Loucy (cell line): ENCODE measurements around the gene ACRBP.

Source experiments
- H2AFZ ChIP-seq: fragments of 200-600 bp; sonication (generic); 2 replicates; pipeline ENCODE4 v1.6.0; 2016; ENCODE audit warnings: antibody characterized with exemption, mild to moderate bottlenecking, low read length, moderate library complexity
- H3F3A ChIP-seq: fragments of 200-600 bp; 2 replicates; pipeline ENCODE4 v1.6.0; 2016; ENCODE audit warnings: antibody characterized with exemption, low read depth, mild to moderate bottlenecking
- H3K27me3 ChIP-seq: fragments of 200-600 bp; sonication (generic); 2 replicates; pipeline ENCODE4 v1.6.1; 2014; ENCODE audit warnings: low read length, mild to moderate bottlenecking; ENCODE audit not compliant: insufficient read depth, poor library complexity, severe bottlenecking
- H3K36me3 ChIP-seq: fragments of 200-600 bp; sonication (generic); 2 replicates; pipeline ENCODE4 v1.6.1; 2016; ENCODE audit warnings: low read length; ENCODE audit not compliant: insufficient read depth
- H3K4me1 ChIP-seq: fragments of 200-600 bp; sonication (generic); 2 replicates; pipeline ENCODE4 v1.5.1; 2014; ENCODE audit warnings: low read length, mild to moderate bottlenecking; ENCODE audit not compliant: insufficient read depth, poor library complexity, severe bottlenecking
- H3K4me2 ChIP-seq: fragments of 200-600 bp; sonication (generic); 2 replicates; pipeline ENCODE4 v1.6.0; 2014; ENCODE audit warnings: antibody characterized with exemption, low read length, low read depth, mild to moderate bottlenecking; ENCODE audit not compliant: poor library complexity, severe bottlenecking
- H3K4me3 ChIP-seq: fragments of 200-600 bp; sonication (generic); 2 replicates; pipeline ENCODE4 v1.5.1; 2014; ENCODE audit warnings: low read length, mild to moderate bottlenecking, mixed read lengths; ENCODE audit not compliant: poor library complexity, severe bottlenecking
- H3K79me2 ChIP-seq: fragments of 200-600 bp; sonication (generic); 2 replicates; pipeline ENCODE4 v1.6.1; 2014; ENCODE audit warnings: low read length; ENCODE audit not compliant: insufficient read depth
- H3K9ac ChIP-seq: fragments of 200-600 bp; sonication (generic); 2 replicates; pipeline ENCODE4 v1.6.0; 2014; ENCODE audit warnings: mild to moderate bottlenecking, low read depth, low read length, moderate library complexity; ENCODE audit not compliant: poor library complexity, severe bottlenecking
- H3K9me2 ChIP-seq: fragments of 200-600 bp; sonication (generic); replicated peaks from 2 replicates; pipeline ENCODE4 v1.6.1; 2016; ENCODE audit warnings: low read depth, low read length, mixed read lengths
- H3K9me3 ChIP-seq: fragments of 200-600 bp; sonication (generic); 2 replicates; pipeline ENCODE4 v1.6.1; 2014; ENCODE audit warnings: mild to moderate bottlenecking, antibody characterized with exemption, low read length, low read depth; ENCODE audit not compliant: insufficient read depth
- H4K20me1 ChIP-seq: fragments of 200-600 bp; sonication (generic); 2 replicates; pipeline ENCODE4 v1.6.0; 2014; ENCODE audit warnings: antibody characterized with exemption, low read length, mild to moderate bottlenecking; ENCODE audit not compliant: insufficient read depth, poor library complexity, severe bottlenecking
- CTCF ChIP-seq: fragments of 200-600 bp; sonication (generic); conservative IDR thresholded peaks from 2 replicates; pipeline ENCODE4 v1.5.1; 2014; ENCODE audit warnings: mild to moderate bottlenecking, antibody characterized with exemption, low read length
- EZH2phosphoT487 ChIP-seq: fragments of 200-600 bp; IDR thresholded peaks from 2 replicates; pipeline ENCODE4 v1.6.1; 2018; ENCODE audit warnings: antibody characterized with exemption, mild to moderate bottlenecking, moderate library complexity, borderline replicate concordance

The ACRBP gene

GRCh38 chr12:6615802-6616201 lies 31.4 kb downstream of the ACRBP start:
- no peak overlapping the region for H3K9ac ChIP-seq

GRCh38 chr12:6614513-6615172 lies 32.6 kb downstream of the ACRBP start:
- Histone ChIP-seq H3K9me3 (no peaks in the 10 kb centered on the region), H2AFZ (no peak overlapping the region), H4K20me1 (no peaks in the 10 kb centered on the region), H3K4me3 (peak overlapping the region; percentile 3), H3K27me3 (no peaks in the 10 kb centered on the region), H3K9ac (peak overlapping the region; percentile 61), H3K36me3 (peaks cover 12% of the 10 kb centered on the region; the same call in 1 of the 2 replicates), H3K79me2 (0 out of 2 replicates have a peak, but pooled peaks cover 4% of the 10 kb centered on the region), H3K9me2 (no peaks in the 10 kb centered on the region), H3K4me2 (peak overlapping the region; percentile 28), H3K4me1 (peaks cover 41% of the 10 kb centered on the region), H3F3A (peaks cover 35% of the 10 kb centered on the region)
- TF ChIP-seq EZH2phosphoT487 = no peak
- no peak for TF ChIP-seq CTCF

More at GRCh38 chr12:6615802-6616201, 31.4 kb downstream of the ACRBP start:
- Histone ChIP-seq H3K4me3 (no peak overlapping the region), H3K9me2 (no peaks in the 10 kb centered on the region), H4K20me1 (no peaks in the 10 kb centered on the region), H3K36me3 (peaks cover 24% of the 10 kb centered on the region; the same call in 1 of the 2 replicates), H3K27me3 (no peaks in the 10 kb centered on the region), H2AFZ (no peak overlapping the region), H3K4me2 (no peak overlapping the region), H3K9me3 (no peaks in the 10 kb centered on the region), H3K79me2 (peaks cover 4% of the 10 kb centered on the region; the same call in 1 of the 2 replicates), H3F3A (peaks cover 35% of the 10 kb centered on the region), H3K4me1 (peaks cover 39% of the 10 kb centered on the region)
- TF ChIP-seq CTCF (no peak), EZH2phosphoT487 (no peak)

- H3K4me1 ChIP-seq = peaks cover 41% of the 10 kb centered on the region
- H3K9me2 ChIP-seq = no peaks in the 10 kb centered on the region
- H2AFZ ChIP-seq = 0 out of 2 replicates have a peak overlapping the region, but pooled peaks have one; percentile 35
- H4K20me1 ChIP-seq = no peaks in the 10 kb centered on the region
- peak overlapping the region; percentile 97 for H3K4me2 ChIP-seq
- no peaks in the 10 kb centered on the region for H3K9me3 ChIP-seq
- peak overlapping the region; percentile 3 for H3K4me3 ChIP-seq
- H3K9ac ChIP-seq = peak overlapping the region; percentile 93
- H3F3A ChIP-seq = peaks cover 41% of the 10 kb centered on the region
- H3K79me2 ChIP-seq = 0 out of 2 replicates have a peak, but pooled peaks cover 4% of the 10 kb centered on the region
- H3K27me3 ChIP-seq = no peaks in the 10 kb centered on the region
- H3K36me3 ChIP-seq = peaks cover 5% of the 10 kb centered on the region; the same call in 1 of the 2 replicates
- TF ChIP-seq CTCF (peak; percentile 61), EZH2phosphoT487 (no peak)
These were observed 33.3 kb downstream of the ACRBP start for GRCh38 chr12:6613776-6614512.
